PC-3 (cell line): ENCODE results near the gene CYP27A1.

Source experiments
- CTCF ChIP-seq: fragments of 300-600 bp; sonication (generic); conservative IDR thresholded peaks from 2 replicates; pipeline ENCODE4 v1.5.1; 2017; ENCODE audit warnings: antibody characterized with exemption, low read depth, mild to moderate bottlenecking, low read length
- EZH2 ChIP-seq: fragments of 300-600 bp; sonication (generic); IDR thresholded peaks from one replicate; pipeline ENCODE4 v1.6.1; 2017; ENCODE audit warnings: antibody characterized with exemption, mild to moderate bottlenecking, low read length; ENCODE audit not compliant: unreplicated experiment

DNA sequence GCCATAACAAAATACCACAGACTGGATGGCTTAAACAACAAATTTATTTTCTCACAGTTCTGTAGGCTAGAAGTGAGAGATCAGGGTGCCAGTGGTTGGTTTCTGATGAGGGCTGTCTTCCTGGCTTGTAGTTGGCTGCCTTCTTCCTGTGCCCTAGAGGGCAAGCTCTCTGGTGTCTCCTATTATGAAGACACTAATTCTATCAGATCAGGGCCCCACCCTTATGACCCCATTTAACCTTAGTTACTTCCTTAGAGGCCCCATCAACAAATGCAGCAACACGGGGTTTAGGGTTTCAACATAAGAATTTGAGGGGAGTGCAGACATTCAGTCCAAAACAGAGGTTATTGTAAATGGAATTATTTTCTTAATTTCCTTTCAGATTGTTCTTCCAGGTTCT lies 22.9 kb downstream of the CYP27A1 start:
- TF ChIP-seq CTCF (no peak), EZH2 (no peak)
